Stimulated activated naive CD4-positive, alpha-beta T cell treated with Interleukin-2 at 50 U/mL for 16 hours (primary cell): ENCODE results near the gene SYNE4.
A peak's percentile ranks its signal among the peaks of the same experiment; 100 is the strongest.
"Not testable (repeated sequence)": the region's sequence is repeated elsewhere in the genome, so short reads cannot be mapped to it uniquely, and the experiment has no call there.

Experiments
- DNase-seq: peaks from one replicate; lab custom pipeline; 2025; lab: John Stamatoyannopoulos, UW

Gene SYNE4, protein sequence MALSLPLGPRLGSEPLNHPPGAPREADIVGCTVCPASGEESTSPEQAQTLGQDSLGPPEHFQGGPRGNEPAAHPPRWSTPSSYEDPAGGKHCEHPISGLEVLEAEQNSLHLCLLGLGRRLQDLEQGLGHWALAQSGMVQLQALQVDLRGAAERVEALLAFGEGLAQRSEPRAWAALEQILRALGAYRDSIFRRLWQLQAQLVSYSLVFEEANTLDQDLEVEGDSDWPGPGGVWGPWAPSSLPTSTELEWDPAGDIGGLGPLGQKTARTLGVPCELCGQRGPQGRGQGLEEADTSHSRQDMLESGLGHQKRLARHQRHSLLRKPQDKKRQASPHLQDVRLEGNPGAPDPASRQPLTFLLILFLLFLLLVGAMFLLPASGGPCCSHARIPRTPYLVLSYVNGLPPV

DNA sequence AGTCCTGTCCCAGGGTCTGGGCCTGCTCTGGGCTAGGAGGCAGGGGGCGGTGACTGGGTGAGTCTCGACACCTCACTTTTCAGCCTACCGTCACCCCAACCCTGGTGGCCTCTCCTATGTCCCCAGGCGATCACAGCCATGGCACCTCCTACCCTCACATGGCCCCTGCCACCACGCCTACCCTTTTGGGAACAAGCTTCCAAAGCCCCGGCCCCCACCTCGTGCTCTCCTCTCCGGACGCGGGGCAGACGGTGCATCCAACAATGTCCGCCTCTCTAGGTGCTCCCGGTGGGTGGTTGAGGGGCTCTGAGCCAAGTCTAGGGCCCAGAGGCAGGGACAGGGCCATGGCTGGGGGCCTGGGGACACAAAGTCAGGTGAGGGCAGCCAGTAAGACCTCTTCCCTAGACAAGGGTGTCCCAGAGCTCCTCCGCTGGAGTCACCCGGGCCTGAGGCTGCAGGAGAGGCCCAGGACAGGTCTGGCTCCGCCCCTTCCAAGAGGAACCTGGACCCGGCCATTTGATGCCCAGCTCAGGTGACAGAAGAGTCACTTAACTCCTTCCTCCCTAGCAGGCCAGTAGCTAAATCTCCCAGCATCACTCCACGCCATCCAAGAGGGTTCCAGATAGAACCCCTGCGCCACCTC, at the start of gene SYNE4:
TSS of gene SYNE4 (minus strand) at position 478 of the 643 bp plus-strand sequence. CDS start at position 346, 132 bp downstream.
- no peak for DNase-seq

DNA sequence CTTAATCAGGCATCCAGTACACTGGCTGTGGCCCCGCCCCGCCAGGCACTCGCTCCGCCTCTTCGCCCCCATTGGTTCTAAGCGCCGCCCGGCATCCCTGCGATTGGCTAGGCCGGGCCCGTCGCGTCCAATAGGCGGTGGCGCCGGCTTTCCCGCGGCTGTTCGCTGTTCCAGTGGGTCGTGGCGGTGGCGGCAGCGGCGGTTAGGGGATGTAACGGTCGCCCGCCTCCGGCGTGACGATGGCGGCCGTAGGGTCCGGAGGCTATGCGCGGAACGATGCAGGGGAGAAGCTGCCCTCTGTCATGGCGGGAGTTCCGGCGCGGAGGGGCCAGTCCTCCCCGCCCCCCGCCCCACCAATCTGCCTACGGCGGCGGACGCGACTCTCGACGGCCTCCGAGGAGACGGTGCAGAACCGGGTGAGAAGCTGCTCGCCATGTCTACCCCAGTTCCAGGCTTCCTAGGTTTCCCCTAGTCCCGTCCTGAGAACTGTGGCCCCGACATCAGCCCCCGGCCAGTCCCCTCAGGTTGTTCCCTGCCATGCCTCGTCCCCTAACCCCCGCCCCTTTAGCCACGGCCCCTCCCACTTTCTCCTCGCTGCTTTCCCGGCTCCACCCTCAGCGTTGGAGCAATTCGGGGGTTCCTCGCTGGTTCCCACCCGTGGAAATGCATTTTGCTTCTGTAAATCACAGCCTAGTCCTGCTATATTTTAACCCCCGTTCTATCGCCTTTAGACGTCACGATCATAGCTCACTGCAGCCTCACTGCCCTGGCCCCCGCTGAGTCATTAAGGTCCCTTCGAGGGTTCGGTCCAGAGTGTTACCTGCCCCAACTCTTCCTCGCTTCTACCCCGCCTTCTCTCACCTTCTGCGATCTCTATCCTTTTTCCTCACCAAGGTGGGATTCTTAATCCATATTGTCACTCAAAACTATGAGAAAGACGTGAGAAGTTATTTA, 46.4 kb upstream of the SYNE4 start, which contains the start of gene WDR62:
TSS of gene WDR62 (plus strand) at position 165 of the 954 bp plus-strand sequence. CDS start at position 240, 75 bp downstream.
- peak; percentile 96 for DNase-seq

DNA sequence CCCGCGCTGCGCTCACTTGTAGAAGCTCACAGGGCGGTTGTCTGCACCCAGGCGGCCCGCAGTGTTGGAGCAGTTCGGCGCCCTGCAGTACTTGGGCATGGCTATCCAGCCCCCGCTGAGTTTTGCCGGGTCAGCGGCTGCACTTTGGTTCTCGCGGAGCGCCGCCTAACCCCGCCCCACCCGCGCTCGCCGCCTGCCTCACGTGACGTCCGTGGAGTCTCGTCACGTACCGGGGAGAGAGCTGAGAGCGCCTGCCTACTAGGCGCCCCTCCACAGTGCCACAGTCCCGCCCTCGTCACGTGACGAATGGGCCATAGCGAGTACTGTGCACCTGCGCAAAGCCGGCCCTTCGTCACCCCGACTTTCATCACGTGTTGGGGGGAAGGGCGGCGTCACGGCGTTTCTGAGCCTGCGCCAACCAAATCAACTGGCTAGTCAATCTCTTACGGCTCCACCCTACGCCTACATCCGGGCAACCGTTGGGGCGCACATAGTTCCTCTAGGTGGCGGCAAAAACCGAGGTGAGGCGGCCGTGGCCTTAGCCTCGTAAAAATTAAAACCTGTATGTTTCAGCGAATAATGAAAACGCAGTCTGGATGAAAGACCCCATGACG, 45.6 kb upstream of the SYNE4 start, which contains the start of gene THAP8:
TSS of gene THAP8 (minus strand) at position 167 of the 614 bp plus-strand sequence. CDS start at position 99, 68 bp downstream.
- DNase-seq = peak; percentile 100

DNA sequence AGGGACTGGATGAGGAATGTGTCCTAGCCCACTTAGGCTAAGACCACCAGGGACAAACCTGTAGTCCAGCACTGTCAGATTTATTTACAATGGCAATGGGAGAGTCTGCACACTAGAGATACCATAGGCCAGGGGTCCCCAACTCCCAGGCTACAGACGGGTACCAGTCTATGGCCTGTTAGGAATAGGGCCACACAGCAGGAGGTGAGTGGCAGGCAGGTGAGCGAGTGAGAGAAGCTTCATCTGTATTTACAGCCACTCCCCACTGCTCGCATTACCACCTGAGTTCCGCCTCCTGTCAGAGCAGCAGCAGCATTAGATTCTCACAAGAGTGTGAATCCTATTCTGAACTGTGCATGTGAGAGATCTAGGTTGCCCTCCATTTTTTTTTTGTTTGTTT, 43.0 kb upstream of the SYNE4 start:
- DNase-seq = no peak

DNA sequence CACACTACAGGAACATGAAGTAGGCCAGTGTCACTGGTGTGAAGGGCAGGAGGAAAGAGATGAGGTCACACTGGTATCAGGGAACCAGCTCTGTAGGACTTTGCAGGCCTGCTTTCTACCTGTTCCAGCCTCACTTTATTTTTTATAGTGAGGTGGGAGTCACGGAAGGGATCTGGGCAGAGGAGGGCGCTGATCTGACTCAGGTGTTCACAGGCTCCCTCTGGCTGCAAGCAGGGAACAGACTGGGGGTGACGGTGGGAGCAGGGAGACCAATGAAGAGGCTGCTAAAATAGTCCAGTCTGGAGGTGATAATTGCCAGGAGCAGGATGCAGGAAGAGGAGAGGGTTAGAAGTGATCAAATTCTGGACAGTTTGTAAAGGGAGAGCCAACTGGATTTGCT, 42.6 kb upstream of the SYNE4 start:
- DNase-seq = no peak

DNA sequence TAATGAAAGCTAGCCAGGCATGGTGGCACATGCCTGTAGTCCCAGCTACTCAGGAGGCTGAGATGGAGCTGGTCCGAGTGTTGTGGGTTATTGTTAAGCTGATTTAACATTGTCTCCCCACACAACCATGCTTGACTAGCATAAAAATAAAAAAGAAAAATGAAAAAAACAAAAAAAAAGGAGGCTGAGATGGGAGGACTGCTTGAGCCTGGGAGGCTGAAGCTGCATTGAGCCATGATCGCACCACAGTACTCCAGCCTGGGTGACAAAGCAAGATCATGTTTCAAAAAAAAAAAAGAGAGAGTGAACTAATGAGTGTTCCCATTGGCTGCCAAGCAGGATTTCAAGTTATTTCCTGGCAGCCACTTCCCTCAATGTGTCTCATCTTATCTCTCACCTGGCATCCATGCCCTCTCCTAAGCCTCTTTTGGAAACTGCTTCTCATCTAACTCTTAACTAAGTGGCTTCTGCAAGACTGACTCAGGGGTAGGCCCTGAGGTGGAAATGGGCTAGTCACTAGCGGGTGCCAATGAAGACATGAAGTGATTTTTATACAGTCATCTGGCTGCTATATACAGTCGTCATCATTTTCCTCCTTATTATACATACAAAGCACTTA, 40.6 kb upstream of the SYNE4 start:
- DNase-seq = no peak

DNA sequence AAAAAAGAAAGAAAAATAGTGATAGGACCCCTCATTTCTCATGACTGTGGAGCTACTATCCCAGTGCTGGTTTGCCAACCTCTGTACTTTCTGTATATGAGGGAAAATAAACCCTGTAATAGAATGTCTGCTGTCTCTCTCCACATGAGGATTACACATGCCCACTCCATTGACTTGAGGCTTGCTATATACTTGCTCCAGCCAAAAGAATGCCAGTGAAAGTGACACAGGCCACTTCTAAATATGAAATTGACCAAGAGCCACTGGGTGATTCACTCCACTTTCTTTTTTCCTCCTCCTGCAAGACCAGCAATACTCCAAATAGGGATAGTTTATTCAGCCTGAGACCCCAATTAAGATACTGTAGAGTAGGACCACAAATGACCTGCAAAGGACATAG, 39.2 kb upstream of the SYNE4 start:
- no peak for DNase-seq

DNA sequence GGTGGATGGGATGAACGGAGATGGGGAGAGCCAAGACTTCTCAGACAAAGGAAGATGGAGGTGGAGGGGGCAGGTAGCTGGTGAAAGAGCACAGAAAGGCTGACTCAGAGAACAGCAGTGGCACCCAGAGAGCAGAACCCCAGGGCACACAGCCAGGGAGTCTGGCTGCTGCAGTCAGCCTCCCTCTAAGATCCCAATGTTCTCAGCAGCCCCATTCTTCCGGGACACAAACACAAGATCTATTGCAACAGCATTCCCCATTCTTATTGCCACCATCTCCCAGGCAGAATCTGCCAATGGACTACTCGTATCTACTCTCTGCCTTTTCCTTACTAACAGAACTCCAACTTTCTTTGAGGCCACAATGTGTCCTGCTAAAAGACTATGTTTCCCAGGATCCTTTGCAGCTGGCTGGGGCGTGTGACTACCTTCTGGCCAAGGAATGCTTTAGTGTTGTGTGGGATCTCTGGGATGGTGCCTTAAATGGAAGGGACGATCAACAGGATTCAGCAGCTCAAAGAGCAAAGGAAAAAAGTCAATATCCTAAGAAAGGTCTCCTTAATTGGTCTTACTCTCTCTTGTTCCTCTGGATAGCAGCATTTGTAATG, 37.9 kb upstream of the SYNE4 start:
- DNase-seq = no peak

DNA sequence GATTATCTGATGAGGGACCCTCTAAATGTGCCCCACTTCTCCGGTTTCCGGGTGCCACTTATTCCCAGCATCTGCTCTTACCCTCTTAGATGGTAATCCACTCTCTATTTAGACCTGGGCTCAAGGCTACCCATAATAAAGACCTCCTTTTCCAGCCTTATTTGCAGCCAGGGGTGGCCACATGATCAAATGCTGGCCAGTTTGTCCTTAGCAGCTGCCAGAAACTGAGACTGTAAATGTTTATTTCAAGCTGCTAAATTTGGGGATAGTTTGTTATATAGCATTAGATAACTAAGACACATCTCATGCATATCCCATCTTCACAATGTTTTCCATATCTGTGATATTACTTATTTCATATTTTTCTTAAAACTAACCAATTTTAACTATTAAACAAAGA, 35.3 kb upstream of the SYNE4 start:
- no peak for DNase-seq

DNA sequence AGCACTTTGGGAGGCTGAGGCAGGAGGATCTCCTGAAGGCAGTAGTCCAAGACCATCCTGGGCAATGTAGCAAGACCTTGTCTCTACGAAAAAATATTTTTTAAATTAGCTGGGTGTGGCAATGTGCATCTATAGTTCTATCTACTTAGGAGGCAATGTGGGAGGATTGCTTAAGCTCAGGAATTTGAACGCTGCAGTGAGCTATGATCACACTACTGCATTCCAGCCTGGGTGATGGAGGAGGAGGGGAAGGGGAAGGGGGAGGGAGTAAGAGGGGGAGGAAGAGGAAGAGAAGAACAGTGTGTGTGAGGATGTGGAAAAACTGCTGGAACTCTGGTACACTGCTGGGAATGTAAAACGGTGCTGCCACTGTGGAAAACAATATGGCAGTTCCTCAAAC, 33.2 kb upstream of the SYNE4 start:
- DNase-seq = no peak

DNA sequence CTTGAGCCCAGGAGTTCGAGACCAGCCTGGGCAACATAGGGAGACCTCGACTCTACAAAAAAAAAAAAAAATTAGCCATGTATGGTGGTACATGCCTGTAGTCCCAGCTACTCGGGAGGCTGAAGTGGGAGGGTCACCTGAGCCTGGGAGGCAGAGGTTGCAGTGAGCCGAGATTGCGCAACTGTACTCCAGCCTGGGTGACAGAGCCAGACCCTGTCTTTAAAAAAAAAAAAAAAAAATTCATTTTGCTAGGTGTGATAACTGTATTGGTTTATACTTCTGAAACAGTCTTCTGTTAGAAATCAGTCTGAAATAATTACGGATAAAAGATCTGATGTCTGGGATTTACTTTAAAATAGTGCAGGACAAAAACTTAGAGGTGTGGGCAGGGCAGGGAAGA, 32.5 kb upstream of the SYNE4 start:
- not testable (repeated sequence) for DNase-seq

DNA sequence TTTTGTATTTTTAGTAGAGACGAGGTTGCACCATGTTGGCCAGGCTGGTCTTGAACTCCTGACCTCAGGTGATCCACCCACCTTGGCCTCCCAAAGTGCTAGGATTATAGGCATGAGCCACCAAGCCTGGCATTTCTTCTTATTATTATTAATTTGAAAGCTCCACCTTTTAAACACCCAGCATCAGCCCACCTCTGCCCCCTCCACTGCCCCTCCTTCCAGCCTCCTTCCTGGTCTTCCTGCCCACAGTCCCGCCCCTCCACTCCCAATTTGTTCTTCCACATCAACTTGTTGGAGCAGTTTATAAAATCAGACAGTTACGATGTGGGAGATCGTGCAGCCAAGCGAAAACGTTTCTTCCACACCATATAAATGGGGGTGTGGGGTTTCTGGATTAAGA, 31.9 kb upstream of the SYNE4 start:
- no peak for DNase-seq

DNA sequence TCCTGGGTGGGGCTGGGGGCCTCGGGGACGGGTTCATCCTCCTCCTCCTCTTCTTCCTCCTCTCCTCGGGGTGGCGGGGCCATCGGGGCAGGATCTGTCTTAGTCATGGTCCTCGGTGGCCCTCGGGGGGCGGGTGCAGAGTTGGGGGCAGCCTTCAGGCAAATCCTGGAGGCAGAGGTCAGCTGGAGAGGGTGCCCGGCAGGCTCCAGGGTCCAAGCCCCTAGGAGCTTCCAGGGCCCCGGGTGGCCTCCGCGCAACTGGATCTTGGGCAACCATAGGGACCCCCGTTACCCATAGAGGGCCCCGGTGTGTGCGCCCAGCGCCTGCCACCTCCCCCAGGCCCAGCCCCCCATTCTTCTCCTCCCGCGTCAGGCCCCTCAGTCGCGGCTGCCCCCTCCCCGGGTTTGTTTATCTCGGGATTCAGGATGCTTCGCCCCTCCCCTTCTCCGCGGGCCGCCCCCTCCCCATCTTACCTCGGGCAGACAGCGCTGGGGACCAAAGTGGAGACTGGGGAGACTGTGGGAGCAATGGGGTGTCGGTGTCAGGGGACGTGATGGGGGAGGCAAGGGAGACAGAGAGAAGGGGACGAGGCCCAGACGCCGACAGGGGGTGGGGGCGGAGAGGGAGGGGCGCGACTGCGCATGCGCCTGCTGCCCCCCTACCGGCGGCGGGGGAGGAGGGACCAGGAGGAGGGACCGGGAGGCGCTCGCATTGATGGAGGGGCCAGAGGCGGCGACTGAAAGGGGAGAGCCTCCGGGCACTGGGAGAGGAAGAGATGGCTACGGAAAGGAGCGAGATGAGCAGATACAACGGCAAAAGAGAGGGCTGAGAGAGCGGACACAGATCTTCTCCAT, 23.9 kb upstream of the SYNE4 start, which contains the start of gene CLIP3:
TSS of gene CLIP3 (minus strand) at position 623 of the 854 bp plus-strand sequence. CDS start at position 107, 516 bp downstream.
- DNase-seq = no peak

DNA sequence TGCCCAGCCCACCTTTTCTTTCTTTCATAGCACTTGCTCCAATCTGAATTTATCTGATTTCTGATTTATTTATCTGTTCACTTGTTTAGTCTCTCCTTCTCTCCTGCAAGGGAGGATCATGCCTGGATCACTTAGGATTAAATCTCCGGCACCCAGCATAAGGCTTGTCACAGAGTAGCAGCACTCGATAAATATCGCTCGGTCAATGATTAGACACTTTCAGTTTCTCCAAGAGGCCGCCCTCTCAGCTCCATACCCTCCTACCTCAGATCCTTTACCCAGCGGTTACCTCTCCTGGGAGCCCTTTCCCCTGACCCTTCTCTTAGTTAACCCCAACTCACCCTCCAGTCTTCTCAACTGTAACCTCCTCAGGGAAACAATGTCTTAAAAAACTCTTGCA, 22.7 kb upstream of the SYNE4 start:
- no peak for DNase-seq

DNA sequence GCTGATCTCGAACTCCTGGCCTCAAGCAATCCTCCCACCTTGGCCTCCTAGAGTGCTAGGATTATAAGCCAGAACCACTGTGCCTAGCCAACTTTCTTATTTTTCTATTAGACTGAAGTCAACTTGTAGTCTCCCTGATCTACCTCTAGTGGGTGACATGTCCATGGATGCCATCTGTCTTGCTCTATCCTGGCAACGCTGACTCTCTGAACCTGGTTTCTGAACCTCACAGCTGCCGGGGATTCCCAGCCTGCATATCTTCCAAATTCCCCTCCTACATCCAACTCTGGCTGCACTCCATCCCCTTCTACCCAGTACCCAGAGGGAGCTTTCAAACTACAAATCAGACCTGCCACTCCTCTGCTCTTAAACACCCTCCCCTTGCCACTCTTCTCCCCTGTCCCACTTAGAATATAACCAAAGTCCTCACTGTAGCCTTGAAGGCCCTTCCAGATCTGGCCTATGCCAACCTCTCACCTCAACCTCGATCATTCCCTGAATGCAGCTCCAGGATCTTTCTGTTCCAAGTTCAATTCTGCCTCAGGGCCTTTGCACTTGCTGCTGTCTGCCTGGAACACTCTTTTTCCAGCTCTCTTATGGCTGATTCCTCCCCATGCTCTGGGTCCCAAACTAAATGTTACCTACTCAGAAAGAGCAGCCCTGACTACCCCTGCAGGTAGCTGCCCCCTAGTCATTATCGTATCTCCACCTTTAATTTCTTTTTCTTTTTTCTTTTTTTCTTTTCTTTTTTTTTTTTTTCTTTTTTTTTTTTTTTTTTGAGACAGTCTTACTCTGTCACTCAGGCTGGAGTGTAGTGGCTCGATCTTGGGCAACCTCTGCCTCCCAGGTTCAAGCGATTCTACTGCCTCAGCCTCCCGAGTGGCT, 21.9 kb upstream of the SYNE4 start:
- DNase-seq = no peak

DNA sequence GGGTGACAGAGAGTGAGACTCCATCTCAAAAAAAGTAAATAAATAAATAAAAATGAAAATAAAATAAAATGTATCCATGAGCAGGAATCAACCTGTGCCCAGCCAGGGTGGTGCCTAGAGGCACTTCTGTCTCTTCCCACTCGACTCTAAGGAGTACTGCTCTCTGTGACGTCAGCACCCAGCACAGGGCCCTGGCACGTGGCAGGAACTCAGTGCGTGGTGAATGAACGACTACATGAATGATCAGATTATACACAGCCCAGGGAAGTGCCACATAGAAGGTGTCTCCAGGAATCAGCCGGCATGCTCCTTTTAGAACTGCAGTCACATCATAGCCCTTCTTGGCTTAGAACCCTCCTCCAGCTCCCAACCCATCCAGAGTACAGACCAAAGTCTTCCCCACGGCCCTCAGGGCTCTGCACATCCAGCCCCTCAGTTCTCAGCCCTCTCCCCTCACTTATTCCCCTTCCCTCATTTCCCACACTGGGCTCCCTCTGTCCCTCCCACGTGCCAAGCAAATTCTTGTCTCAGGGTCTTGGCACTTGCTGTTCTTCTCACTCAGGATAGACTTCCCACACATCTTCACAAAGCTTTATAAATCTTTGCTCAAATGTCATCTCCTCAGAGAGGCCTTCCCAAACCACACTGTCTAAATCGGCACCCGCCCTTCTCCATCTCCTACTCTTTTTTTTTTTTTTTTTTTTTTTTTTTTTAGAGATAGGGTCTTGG, 19.9 kb upstream of the SYNE4 start:
- DNase-seq = no peak

DNA sequence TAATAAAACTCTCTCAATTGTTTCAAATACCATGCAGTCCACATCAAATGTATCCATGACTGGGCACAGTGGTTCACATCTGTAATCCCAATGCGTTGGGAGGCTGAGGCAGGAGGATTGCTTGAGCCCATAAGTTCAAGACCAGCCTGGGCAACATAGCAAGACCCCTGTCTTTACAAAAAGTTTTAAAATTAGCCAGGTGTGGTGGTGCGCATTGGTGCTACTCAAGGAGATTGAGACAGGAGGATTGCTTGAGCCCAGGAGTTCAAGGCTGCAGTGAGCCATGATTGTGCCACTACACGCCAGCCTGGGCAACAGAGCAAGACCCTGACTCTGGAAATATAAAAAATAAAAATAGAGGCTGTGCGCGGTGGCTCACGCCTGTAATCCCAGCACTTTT, 19.1 kb upstream of the SYNE4 start:
- no peak for DNase-seq
